GM10248 (cell line): Measurements from ENCODE around the gene RASD2.
"Not testable (repeated sequence)": the region's sequence is repeated elsewhere in the genome, so short reads cannot be mapped to it uniquely, and the experiment has no call there.

Experiments used
- CTCF ChIA-PET: fragments of 300-600 bp; sonication (Branson Sonifier 250); formaldehyde crosslinking; extraction: SDS; loops from one replicate; lab custom pipeline; 2021; ENCODE audit warnings: antibody characterized with exemption; lab: Yijun Ruan, JAX
- POLR2A ChIA-PET: fragments of 350-650 bp; sonication (Branson Sonifier 250); formaldehyde crosslinking; extraction: SDS; loops from one replicate; lab custom pipeline; 2020; ENCODE audit warnings: antibody characterized with exemption; lab: Yijun Ruan, JAX
- DNase-seq: peaks from one replicate; pipeline ENCODE4 v3.0.0; 2012; ENCODE audit errors: extremely low spot score
- TF ChIP-seq, protein P1 (sequence below): IDR thresholded peaks from 2 replicates; pipeline ENCODE4 v1.5.1; 2012; ENCODE audit warnings: mild to moderate bottlenecking, low read depth; ENCODE audit errors: extremely low read depth, missing control alignments, control extremely low read depth

Gene RASD2

DNA sequence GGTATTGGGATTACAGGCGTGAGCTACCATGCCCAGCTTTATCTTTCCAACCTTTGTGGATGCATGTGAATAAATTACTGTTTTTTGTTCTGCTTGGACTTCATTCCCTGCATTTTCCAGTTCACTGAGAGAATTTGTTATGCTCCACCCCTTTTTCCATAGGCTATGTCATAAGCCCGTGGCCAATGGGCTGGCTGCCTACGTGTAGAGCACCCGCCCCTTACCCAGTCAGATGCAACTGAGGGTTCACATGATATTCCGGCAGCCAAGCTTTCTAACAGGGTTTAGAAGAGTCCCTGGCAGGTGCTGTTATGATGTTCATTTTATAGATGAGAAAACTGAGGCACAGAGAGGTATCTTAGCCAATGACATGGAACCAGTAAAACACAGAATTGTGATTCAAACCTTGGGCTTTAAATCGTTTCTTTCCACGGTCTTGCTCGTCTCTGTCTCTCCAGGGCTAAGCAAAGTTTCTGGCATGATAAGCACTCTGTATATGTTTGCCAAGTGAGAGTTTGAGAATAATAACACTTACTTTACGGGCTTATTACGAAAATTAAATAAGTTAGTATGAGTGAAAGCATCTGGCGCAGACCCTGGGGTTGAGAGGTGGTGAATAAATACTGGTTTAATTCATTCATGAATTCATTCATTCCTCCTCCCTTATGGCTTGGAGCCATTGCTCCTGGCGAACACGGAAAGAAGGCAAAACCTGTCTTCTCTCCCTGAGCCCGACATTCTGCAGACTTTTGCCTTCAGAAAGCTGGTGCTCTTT is 42.4 kb upstream of the RASD2 start:
- ChIA-PET POLR2A (no interaction called here), CTCF (no interaction called here)
- no peak for DNase-seq
- TF ChIP-seq, protein P1, sequence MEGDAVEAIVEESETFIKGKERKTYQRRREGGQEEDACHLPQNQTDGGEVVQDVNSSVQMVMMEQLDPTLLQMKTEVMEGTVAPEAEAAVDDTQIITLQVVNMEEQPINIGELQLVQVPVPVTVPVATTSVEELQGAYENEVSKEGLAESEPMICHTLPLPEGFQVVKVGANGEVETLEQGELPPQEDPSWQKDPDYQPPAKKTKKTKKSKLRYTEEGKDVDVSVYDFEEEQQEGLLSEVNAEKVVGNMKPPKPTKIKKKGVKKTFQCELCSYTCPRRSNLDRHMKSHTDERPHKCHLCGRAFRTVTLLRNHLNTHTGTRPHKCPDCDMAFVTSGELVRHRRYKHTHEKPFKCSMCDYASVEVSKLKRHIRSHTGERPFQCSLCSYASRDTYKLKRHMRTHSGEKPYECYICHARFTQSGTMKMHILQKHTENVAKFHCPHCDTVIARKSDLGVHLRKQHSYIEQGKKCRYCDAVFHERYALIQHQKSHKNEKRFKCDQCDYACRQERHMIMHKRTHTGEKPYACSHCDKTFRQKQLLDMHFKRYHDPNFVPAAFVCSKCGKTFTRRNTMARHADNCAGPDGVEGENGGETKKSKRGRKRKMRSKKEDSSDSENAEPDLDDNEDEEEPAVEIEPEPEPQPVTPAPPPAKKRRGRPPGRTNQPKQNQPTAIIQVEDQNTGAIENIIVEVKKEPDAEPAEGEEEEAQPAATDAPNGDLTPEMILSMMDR, result no peak

DNA sequence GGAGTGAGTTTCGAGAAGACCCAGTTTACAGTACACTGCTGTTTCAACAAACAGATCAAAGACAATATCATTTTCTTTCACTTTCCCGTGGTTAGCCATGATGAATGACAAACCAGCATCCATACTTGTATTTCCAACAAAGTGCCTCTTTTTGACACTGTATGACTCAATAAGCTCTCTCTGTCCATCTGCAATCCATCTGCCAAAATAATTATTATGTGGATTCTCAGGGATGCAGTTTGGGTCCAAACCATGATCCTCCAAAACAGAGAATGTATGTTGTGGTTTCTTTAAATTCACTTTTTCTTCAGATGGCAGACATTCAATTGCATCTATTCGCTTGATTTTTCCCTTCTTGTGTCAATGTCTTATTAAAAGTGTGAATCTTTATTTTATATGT is 37.8 kb upstream of the RASD2 start:
- POLR2A ChIA-PET, result no interaction called here
- CTCF ChIA-PET, result no interaction called here
- TF ChIP-seq, protein P1, result no peak
- no peak for DNase-seq

DNA sequence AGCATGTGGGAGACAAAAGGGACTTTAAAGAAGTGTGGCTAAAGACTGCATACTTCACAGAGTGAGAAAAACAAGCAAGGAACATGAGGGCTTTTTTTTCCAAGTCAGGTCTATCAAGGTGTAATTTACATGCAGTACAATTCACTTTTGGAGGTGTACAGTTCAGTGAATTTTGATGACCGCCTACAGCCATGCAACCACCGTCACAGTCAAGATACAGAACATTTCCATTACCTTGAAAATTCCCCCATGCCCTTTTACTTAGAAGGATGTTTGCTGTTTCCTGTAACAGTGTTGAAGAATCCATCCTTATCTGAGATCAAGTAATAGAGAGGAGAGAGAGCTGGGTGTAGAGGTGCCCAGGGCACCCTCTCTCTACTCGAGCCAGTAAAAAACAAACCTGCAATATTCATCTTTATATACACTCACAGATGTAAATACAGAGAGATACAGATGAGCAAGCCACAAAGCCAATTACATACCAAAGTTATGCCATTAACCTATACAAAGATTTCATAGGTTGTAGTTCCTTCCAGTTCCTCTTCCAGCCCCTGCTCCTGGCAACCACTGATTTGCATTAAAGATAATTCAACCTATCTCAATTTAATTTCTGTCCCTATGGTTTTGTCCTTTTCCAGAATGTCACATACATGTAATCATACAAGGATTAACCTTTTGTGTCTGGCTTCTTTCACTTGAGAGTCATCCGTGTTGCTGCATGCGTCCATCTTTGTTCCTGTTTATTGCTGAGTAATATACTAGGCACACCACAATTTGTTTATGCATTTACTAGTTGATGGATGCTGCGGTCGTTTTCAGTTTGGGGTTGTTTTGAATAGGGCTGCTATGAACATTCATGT is 35.0 kb upstream of the RASD2 start:
- DNase-seq, result no peak
- TF ChIP-seq, protein P1, result no peak
- POLR2A ChIA-PET, result no interaction called here
- CTCF ChIA-PET, result no interaction called here

DNA sequence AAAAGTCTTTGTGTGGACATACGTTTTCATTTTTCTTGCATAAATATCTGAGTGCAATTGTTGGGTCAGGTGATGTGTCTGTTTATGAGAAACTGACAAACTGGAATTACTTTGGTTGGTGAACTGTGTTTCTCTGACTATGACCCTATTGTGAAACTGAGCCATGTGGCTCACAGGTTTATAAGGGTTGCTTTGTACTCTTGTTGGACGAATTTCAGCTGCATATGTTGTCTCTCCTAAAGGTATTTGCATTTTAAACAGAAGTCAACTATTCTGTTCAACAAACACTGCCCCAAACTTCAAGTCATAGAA is 34.4 kb upstream of the RASD2 start:
- ChIA-PET CTCF (interaction anchor here (1.1 kb wide), 1 partner anchor 10 kb away, joined by 4 read pairs; no protein-coding TSS in a partner anchor), POLR2A (no interaction called here)
- no peak for DNase-seq
- TF ChIP-seq, protein P1, result no peak

DNA sequence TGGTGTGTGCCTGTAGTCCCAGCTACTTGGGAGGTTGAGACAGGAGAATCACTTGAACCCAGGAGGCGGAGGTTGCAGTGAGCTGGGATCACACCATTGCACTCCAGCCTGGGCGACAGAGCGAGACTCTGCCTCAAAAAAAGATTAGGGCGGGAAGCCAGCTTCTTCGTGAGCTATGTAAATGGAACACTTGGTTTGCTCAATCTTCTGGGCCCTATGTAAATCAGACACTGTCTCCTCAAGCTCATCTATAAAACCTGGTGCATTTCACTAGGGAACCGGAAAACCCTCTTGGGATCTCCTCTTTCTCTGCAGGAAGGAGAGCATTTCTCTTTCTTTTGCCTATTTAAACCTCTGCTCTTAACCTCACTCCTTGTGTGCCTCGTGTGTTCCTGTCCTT is 32.8 kb upstream of the RASD2 start:
- CTCF ChIA-PET, result interaction anchor here (1.1 kb wide), 1 partner anchor 78 kb away, joined by 3 read pairs; no protein-coding TSS in a partner anchor
- DNase-seq, POLR2A ChIA-PET: not testable (repeated sequence)

DNA sequence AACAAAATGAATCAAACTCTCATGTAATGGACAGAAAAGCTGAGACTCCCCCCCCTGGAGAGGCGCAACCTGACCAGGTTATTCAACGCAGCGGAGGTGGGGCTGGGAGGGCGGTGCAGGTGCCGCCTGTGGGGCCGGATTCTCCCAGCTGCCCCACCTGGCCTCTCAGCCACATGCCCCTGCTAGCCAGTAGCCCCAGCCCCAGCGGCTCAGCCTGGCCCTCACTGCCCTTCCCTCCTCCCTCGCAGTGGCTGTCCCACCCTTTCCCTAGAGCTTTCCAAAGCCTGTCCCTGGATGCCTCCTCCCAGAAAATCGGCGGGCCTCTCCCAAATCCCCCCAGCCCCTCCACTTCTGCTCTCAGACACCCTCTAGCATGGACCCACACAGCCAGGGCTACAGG is 31.2 kb upstream of the RASD2 start:
- ChIA-PET CTCF (interaction anchor here (1.0 to 1.3 kb wide), 2 partner anchors 38 to 122 kb away, joined by 3 read pairs; no protein-coding TSS in a partner anchor), POLR2A (interaction anchor here (0.6 kb wide), 1 partner anchor 15 kb away, joined by 5 read pairs; no protein-coding TSS in a partner anchor)
- TF ChIP-seq, protein P1, result no peak
- DNase-seq, result no peak
